GM18867 (cell line): ENCODE data around the gene TEX52.

Experiments
- ATAC-seq: cut with Tn5 transposase; IDR thresholded peaks from one replicate; pipeline ENCODE4 v1.9.1; 2021; ENCODE audit warnings: mild to moderate bottlenecking, moderate library complexity; ENCODE audit not compliant: unreplicated experiment

TEX52 gene

GRCh38 chr12:2857021-2857431, at the start of gene TEX52:
Gene TEX52 (minus strand): TSS chr12:2857039. CDS start chr12:2857026, 13 bp downstream.
- ATAC-seq, result no peak

- no peak for ATAC-seq
These were observed 47.4 kb upstream of the TEX52 start for GRCh38 chr12:2904260-2904659.

GRCh38 chr12:2902272-2902880, 45.5 kb upstream of the TEX52 start:
- no peak for ATAC-seq

- ATAC-seq, result no peak
These were observed 43.8 kb upstream of the TEX52 start for GRCh38 chr12:2900642-2901041.

GRCh38 chr12:2897418-2897817, 40.6 kb upstream of the TEX52 start:
- ATAC-seq, result no peak

GRCh38 chr12:2895511-2895910, 38.7 kb upstream of the TEX52 start:
- no peak for ATAC-seq

GRCh38 chr12:2895051-2895451, 38.2 kb upstream of the TEX52 start:
- ATAC-seq, result no peak

GRCh38 chr12:2893007-2893406, 36.2 kb upstream of the TEX52 start:
- no peak for ATAC-seq

GRCh38 chr12:2892246-2892645, 35.4 kb upstream of the TEX52 start:
- no peak for ATAC-seq

GRCh38 chr12:2891240-2892053, 34.6 kb upstream of the TEX52 start:
- ATAC-seq, result peak; percentile 12

GRCh38 chr12:2890388-2891239, 33.8 kb upstream of the TEX52 start, which contains the start of gene TULP3:
Gene TULP3 (plus strand): TSS chr12:2890891. CDS start chr12:2890948, 57 bp downstream.
- ATAC-seq, result peak; percentile 97

GRCh38 chr12:2890001-2890387, 33.2 kb upstream of the TEX52 start:
- no peak for ATAC-seq

GRCh38 chr12:2886768-2887450, 30.1 kb upstream of the TEX52 start:
- no peak for ATAC-seq

- no peak for ATAC-seq
These were observed 28.0 kb upstream of the TEX52 start for GRCh38 chr12:2884810-2885209.

GRCh38 chr12:2879853-2880252, 23.0 kb upstream of the TEX52 start:
- ATAC-seq, result no peak

GRCh38 chr12:2877953-2878732, 21.3 kb upstream of the TEX52 start:
- no peak for ATAC-seq

- peak; percentile 73 for ATAC-seq
These were observed 20.5 kb upstream of the TEX52 start, which contains the start of the genes FOXM1 and RHNO1 for GRCh38 chr12:2877047-2877952. Gene FOXM1 (minus strand): TSS chr12:2877174. CDS start chr12:2874478, 2,696 bp downstream. Gene RHNO1 (plus strand): TSS chr12:2877223. CDS start chr12:2885367, 8,144 bp downstream.

- ATAC-seq, result peak; percentile 42
These were observed 19.7 kb upstream of the TEX52 start for GRCh38 chr12:2876431-2877046.
